ENCODE results near the gene SAMD3.
"Not testable (repeated sequence)": the region's sequence is repeated elsewhere in the genome, so short reads cannot be mapped to it uniquely, and the experiment has no call there.

DNA sequence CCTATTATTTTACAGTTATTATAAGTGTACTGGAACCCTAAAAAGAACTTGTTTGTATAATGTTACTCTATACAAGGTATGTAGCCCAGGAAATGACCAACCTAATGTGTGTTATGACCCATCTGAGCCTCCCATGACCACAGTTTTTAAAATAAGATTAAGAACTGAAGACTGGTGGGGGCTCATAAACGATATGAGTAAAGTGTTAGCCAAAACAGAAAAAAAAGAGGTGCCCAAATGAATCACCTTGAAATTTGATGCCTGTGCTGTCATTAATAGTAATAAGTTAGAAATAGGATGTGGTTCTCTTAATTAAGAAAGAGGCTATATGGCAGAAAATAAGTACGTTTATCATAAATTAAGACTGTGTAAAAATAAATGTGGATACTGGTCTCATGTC lies 42.8 kb upstream of the SAMD3 start:
- not testable (repeated sequence) for TF ChIP-seq CHD1 (IDR thresholded peaks at IDR 0.05; ENCODE audit: low read depth, low read length); POLR2A (IDR thresholded peaks at IDR 0.05; ENCODE audit: low read depth, low read length); MAFK (IDR thresholded peaks at IDR 0.05; ENCODE audit: low read depth, low read length); MAZ (IDR thresholded peaks at IDR 0.05; ENCODE audit: borderline replicate concordance, low read depth, low read length); SMC3 (IDR thresholded peaks at IDR 0.05; ENCODE audit: low read depth, low read length); CEBPB (IDR thresholded peaks at IDR 0.05; ENCODE audit: low read depth, low read length)
- TF ChIP-seq, protein P1, sequence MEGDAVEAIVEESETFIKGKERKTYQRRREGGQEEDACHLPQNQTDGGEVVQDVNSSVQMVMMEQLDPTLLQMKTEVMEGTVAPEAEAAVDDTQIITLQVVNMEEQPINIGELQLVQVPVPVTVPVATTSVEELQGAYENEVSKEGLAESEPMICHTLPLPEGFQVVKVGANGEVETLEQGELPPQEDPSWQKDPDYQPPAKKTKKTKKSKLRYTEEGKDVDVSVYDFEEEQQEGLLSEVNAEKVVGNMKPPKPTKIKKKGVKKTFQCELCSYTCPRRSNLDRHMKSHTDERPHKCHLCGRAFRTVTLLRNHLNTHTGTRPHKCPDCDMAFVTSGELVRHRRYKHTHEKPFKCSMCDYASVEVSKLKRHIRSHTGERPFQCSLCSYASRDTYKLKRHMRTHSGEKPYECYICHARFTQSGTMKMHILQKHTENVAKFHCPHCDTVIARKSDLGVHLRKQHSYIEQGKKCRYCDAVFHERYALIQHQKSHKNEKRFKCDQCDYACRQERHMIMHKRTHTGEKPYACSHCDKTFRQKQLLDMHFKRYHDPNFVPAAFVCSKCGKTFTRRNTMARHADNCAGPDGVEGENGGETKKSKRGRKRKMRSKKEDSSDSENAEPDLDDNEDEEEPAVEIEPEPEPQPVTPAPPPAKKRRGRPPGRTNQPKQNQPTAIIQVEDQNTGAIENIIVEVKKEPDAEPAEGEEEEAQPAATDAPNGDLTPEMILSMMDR (conservative IDR thresholded peaks at IDR 0.05; ENCODE audit: low read depth, low read length): not testable (repeated sequence)
- TF ChIP-seq, protein P2, sequence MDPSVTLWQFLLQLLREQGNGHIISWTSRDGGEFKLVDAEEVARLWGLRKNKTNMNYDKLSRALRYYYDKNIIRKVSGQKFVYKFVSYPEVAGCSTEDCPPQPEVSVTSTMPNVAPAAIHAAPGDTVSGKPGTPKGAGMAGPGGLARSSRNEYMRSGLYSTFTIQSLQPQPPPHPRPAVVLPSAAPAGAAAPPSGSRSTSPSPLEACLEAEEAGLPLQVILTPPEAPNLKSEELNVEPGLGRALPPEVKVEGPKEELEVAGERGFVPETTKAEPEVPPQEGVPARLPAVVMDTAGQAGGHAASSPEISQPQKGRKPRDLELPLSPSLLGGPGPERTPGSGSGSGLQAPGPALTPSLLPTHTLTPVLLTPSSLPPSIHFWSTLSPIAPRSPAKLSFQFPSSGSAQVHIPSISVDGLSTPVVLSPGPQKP (IDR thresholded peaks at IDR 0.05; ENCODE audit: borderline replicate concordance, low read depth, low read length): not testable (repeated sequence)
